RWPE2 (cell line): ENCODE measurements around the gene PDE4B.
"Not testable (repeated sequence)": the region's sequence is repeated elsewhere in the genome, so short reads cannot be mapped to it uniquely, and the experiment has no call there.

Source experiments
- ATAC-seq: fragments of 200-7000 bp; cut with Tn5 transposase; 3 replicates; pipeline ENCODE4 v1.9.1; 2021; ENCODE audit warnings: low read depth
- DNase-seq: peaks from one replicate; pipeline ENCODE4 v3.0.0-alpha.2; 2020; ENCODE audit warnings: low spot score
- H3K27ac ChIP-seq: fragments of 450-650 bp; 2 replicates; pipeline ENCODE4 v1.5.1; 2017; ENCODE audit warnings: mild to moderate bottlenecking; ENCODE audit not compliant: poor library complexity, severe bottlenecking
- H3K27me3 ChIP-seq: fragments of 250-450 bp; sonication (Bioruptor Pico); 2 replicates; pipeline ENCODE4 v1.5.1; 2021; ENCODE audit warnings: mild to moderate bottlenecking, moderate library complexity; ENCODE audit not compliant: insufficient read depth, poor library complexity, severe bottlenecking
- H3K36me3 ChIP-seq: fragments of 250-450 bp; sonication (Bioruptor Pico); 2 replicates; pipeline ENCODE4 v1.5.1; 2020; ENCODE audit warnings: low read depth, mild to moderate bottlenecking, moderate library complexity
- H3K4me1 ChIP-seq: fragments of 250-450 bp; sonication (Bioruptor Pico); 2 replicates; pipeline ENCODE4 v1.5.1; 2021; ENCODE audit warnings: mild to moderate bottlenecking, moderate library complexity; ENCODE audit not compliant: insufficient read depth, poor library complexity, severe bottlenecking
- H3K4me3 ChIP-seq: fragments of 250-450 bp; sonication (Bioruptor Pico); 2 replicates; pipeline ENCODE4 v1.5.1; 2021; ENCODE audit warnings: mild to moderate bottlenecking, moderate library complexity; ENCODE audit not compliant: severe bottlenecking
- H3K9me3 ChIP-seq: fragments of 250-450 bp; sonication (Bioruptor Pico); 2 replicates; pipeline ENCODE4 v1.5.1; 2021; ENCODE audit warnings: mild to moderate bottlenecking, moderate library complexity; ENCODE audit not compliant: severe bottlenecking
- CTCF ChIP-seq: fragments of 450-650 bp; IDR thresholded peaks from one replicate; pipeline ENCODE4 v1.5.1; 2017; ENCODE audit warnings: mild to moderate bottlenecking, moderate library complexity; ENCODE audit not compliant: poor library complexity, severe bottlenecking

The PDE4B gene

GRCh38 chr1:66048011-66048410, 255.3 kb downstream of the PDE4B start:
- TF ChIP-seq CTCF: no peak
- DNase-seq (no peak), ATAC-seq (no peak)
- no peaks in the 10 kb centered on the region for H3K36me3 ChIP-seq
- no peaks in the 10 kb centered on the region for H3K9me3 ChIP-seq
- H3K4me3 ChIP-seq: no peak overlapping the region
- no peaks in the 10 kb centered on the region for H3K4me1 ChIP-seq
- peaks cover 10% of the 10 kb centered on the region for H3K27me3 ChIP-seq
- no peak overlapping the region for H3K27ac ChIP-seq

- DNase-seq (no peak), ATAC-seq (no peak)
Observed at GRCh38 chr1:66050123-66050522, 257.4 kb downstream of the PDE4B start.

GRCh38 chr1:66050633-66051032, 257.9 kb downstream of the PDE4B start:
- DNase-seq (no peak), ATAC-seq (no peak)
- H3K9me3 ChIP-seq: no peaks in the 10 kb centered on the region
- TF ChIP-seq CTCF: no peak
- H3K36me3 ChIP-seq: no peaks in the 10 kb centered on the region
- H3K27ac ChIP-seq: no peak overlapping the region
- H3K4me3 ChIP-seq: no peak overlapping the region
- H3K27me3 ChIP-seq: peaks cover 7% of the 10 kb centered on the region
- H3K4me1 ChIP-seq: no peaks in the 10 kb centered on the region

More at GRCh38 chr1:66050123-66050522, 257.4 kb downstream of the PDE4B start:
- Histone ChIP-seq H3K9me3 (no peaks in the 10 kb centered on the region), H3K27ac (no peak overlapping the region), H3K4me1 (no peaks in the 10 kb centered on the region), H3K4me3 (no peak overlapping the region), H3K36me3 (no peaks in the 10 kb centered on the region), H3K27me3 (peaks cover 10% of the 10 kb centered on the region)
- no peak for TF ChIP-seq CTCF

GRCh38 chr1:66055092-66055491, 262.4 kb downstream of the PDE4B start:
- Histone ChIP-seq H3K4me3 (no peak overlapping the region), H3K9me3 (no peaks in the 10 kb centered on the region), H3K4me1 (no peaks in the 10 kb centered on the region), H3K27me3 (peaks cover 6% of the 10 kb centered on the region), H3K36me3 (no peaks in the 10 kb centered on the region), H3K27ac (no peak overlapping the region)
- ATAC-seq (no peak), DNase-seq (no peak)
- no peak for TF ChIP-seq CTCF

GRCh38 chr1:66057448-66057847, 264.8 kb downstream of the PDE4B start:
- not testable (repeated sequence) for ATAC-seq, H3K36me3 ChIP-seq, H3K27ac ChIP-seq, DNase-seq, H3K4me3 ChIP-seq, H3K4me1 ChIP-seq, H3K27me3 ChIP-seq, H3K9me3 ChIP-seq
